Activated gamma-delta T cell (primary cell): ENCODE results near the gene EDC3.
"Not testable (repeated sequence)": the region's sequence is repeated elsewhere in the genome, so short reads cannot be mapped to it uniquely, and the experiment has no call there.

Experiments used
- DNase-seq: peaks from one replicate; lab custom pipeline; 2025; lab: John Stamatoyannopoulos, UW

EDC3 gene

DNA sequence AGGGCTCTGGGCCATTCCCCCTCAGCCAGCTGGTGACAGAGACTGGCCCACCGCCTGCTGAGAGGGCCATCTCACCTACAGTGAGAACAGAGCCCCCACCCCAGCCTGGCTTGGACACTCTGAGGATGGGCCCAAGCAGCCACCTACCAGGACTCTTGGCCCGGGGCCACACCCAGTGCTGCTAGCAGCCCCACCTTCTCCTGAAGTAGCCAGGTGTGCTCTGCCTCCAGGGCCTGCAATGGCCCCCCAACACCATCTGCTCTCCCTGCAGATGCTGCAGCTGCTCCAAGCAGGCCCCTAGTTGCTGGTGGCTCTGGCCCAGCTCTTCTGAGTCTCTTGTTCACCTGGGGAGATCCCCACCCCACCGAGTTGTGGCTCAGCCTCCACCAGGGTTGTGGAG, 87.0 kb downstream of the EDC3 start:
- DNase-seq = no peak

DNA sequence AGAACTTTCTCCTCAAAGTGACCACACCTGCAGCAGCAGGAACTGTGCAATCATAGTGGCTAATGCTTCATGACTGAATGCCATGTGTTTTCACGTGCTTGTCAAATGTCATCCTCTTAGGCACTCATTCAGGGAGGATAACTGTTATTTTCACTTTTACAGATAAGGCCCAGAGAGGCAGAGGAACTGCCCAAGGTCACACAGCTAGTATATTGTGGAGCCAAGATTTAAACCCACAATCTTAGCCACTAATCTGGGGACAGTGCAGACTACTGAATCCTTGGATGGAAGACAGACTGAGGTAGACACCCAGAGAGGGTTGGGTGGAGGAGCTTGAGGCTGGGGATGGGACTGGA, 90.1 kb downstream of the EDC3 start:
- DNase-seq = no peak

DNA sequence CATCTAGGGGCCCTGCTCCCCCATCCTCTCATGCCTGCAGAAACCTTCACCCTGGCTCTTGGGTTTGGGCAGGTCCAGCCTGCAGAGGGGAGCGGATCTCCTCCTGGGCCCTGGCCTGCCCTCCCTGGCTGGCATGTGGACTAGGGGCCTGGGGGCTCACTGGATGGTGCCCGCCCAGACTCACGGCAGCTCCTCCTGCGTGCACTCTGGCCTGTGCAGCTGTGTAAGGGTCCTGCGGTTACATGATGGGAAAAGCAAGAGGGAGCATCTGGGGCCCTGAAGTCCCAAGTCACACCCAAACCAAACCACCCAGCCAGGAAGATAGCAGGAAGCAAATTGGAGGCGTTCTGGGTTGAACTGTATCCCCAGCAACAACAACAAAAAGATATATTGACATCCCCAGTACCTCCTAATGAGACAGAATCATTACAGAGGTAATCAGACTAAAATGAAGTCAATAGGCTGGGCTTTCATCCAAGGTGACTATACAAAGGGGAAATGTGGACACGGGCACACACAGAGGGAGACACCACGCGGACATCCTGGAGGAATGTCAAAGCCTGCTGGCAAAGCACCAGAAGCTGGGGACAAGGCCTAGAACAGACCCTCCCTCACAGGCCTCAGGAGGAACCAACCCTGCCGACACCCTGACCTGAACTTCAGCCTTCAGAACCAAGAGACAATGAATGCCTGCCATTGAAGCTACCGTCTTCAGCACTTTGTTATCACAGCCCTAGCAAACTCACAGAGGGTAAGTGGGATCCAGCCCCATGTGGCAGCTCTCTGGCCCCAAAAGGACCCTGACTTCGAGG, 90.6 kb downstream of the EDC3 start:
- no peak for DNase-seq

DNA sequence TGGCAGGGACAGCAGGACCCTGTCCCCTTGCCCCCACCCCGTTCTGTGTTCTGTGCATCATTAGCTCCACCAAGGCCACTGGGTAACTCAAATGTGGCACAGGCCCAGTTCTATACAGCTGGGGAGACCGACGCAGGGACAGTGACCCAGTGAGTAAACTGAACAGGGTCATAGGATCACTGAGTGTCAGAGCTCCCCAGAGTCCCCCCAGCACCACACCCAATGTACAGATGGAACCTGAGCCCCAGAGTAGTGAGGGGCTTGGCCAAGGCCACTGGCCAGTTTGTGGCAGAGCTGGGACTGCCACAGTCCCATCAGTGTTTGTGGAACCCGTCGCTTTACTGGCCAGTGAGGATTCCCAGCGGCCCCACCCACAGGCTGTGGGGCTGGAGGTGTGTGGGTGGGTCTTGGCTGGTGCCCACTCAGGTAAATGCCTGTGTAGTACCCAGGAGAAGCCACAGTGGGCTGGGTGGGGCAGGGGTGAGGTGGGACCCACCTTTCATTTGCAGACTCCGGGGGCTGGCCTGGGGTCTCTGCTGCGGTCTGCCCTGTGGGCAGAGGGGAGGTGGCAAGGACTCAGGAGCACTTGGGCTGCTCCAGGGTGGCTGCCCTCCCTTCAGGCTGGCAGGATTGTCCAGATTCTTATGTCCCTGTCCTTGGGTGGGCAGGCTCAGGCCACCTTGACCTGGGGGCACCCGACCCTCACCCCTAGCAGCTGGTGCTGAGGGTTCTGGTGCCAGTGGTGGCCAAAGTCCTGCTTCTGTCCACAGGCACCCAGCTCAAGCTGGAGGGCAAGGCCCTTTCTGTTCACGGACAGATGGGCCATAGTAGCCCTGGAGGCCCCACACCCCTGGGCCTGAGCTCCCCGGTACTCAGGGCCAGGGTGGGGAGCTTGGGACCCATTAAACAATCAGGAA, 91.8 kb downstream of the EDC3 start:
- no peak for DNase-seq

DNA sequence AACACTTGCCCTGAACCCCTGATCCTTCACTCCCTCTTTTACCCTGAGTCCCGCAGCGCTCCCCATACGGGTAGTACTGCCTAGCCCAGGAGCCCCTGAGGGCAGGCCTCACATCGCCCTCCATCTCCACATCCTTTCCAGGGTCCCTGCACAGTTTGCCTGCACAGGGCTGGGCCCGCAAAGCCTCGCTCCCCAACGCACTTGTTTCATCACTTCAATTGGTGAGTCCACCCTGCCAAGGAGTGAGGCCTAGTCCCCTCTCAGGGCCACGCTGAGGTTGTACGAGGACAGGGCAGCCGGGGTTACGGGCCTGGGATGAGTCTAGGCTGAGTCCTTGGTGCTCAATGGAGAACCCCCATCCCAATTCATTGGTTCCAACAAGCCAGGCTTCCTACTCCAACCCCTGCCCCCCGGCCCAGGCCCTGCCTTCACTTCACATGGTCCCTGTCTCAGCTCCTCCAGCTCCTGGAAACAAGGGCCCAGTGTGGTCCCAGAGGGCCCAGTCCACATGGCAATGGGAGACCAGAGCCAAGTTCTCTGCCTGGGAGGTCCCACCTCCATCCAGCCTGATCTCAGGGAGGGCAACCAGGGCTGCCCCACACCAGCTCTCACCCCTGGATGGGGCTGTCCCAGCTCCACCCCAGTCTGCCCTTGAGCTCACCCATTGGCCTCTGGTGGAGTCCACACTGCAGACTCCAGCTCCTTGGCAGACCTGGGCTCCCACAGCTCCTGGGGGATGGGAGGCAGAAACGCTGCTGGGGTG, 92.6 kb downstream of the EDC3 start:
- DNase-seq = no peak

DNA sequence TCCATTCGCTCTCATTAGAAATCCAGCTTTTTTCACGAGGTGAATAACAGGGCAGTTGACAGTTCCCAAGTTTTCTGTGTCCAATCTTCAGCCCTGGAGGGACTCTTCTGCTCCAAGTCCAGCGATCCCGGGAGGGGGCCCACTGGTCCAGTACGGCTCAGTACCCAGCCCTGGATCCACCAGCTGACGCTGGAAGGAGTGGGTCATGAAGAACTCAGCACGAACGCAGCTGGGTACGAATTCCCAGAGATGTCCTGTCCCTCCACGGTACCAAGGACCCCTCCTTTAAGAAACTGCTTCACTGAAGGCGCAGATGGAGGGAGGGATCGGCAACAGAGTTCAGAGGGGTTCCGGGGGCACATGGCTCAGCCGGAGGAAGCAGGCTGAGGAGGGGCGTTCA, 96.7 kb downstream of the EDC3 start:
- DNase-seq = no peak

DNA sequence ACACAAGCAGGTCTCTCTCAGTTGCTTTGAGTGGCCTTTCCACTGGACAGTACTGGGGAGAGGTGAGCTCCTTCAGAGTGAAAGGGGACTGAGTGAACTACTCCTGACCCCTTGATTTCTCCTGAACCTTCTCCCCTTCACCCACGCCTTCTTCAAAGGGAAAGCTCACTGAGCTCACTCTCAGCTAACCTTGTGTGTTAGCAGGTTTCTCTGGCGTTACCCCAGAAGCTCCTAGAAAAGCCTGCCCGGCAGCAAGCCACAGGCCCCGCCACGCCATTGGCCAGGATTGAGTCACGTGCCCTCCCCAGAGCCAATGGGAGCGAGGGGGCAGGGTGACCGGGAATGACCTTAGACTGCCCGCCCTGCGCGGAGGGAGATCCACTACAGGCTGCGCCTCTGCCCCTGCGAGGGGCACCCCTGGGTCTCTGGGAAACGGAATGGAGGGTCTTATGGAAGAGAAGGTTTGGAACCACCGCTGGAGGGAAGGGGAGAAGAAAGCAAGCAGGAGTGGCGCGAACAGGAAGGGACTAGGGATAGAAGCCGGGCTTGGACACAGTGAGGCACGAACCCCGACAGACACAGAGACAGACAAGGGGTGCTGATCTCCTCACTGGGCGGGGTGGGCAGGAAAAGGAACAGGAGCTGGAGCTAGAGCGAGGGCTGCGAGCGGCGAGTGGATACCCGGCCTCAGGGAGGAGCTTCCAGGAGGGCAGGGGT, 97.5 kb downstream of the EDC3 start:
- peak; percentile 83 for DNase-seq

DNA sequence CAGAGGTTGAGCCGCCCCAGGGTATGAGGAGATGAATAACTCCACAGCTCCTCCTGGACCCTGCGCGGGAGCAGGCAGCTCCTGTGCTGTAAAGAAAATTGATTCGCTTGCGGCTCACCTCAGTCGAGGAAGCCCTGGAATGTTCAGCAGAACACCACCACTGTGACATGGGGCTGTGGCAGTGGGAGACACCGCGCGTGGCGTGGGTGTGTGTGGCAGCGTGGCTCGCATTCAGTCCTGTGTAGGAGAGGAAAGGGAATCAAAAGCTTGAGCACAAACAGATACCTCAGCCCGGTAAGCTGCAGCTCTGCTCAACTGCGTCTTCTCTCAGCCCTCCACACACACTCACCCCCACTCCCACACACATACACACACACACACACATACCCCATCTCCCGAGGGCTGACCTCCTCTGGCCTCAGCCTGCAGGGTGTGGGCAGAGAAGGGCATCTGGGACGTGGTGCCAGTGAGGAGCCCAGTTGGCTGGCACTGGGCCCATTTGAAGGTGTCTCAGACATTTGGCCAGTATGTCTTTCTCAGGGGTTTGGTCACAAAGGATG, 98.6 kb downstream of the EDC3 start:
- not testable (repeated sequence) for DNase-seq

DNA sequence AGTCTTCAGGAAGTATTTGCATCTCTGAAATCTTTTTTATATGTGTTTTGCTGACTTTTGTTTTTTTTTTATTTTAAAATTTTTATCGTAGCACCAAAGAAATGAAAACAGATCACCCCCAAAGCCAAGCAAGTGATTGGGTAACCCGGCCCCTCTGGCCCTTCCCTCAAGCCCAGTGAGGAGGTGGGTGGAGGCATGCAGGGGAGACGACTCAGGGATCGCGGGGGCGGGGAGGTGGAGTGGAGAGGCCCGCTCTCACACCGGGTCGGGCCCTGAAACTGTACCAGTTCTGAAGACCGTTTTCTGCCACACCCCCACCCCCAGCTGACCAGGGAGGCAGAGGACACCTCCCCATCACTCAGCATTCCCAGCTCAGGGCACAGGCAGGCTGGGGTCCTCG, 99.1 kb downstream of the EDC3 start:
- DNase-seq = not testable (repeated sequence)

DNA sequence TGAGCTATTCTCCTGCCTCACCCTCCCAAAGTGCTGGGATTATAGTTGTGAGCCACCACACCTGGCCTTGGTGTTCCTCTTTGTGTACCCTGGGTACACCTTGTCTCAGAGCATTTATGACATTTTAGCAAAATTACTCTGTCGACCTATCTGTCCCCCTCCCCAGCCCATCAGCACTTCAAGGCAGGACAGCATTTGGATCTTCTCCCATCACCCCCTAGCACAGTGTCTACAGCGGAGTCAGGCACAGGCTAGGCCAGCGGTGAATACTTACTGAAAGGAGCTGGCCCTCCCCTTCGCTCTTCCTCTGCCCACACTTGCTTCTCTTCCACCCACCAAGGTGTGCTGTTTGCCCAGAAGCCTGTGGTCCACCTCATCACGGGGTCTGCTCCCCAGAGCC, 100.6 kb downstream of the EDC3 start:
- DNase-seq = no peak

DNA sequence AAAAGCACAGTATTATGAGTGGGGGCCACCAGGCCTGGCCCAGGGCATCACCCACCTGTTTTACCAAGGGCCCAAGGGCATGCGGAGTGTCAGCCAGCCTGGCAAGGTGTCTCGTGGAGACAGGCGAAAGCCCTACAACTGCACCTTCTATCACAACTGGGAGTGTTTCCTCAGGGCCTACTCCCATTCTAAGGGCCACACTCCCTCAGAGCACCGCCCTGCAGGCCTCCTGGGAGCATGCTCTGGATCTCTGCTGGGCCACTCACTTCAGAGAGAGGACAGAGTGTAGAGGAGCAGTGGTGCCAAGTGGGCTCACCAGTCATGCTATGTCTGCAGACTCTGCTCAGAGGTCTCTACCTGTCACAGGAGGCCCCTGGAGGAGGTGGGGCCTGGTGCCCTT, 101.4 kb downstream of the EDC3 start:
- DNase-seq = no peak

DNA sequence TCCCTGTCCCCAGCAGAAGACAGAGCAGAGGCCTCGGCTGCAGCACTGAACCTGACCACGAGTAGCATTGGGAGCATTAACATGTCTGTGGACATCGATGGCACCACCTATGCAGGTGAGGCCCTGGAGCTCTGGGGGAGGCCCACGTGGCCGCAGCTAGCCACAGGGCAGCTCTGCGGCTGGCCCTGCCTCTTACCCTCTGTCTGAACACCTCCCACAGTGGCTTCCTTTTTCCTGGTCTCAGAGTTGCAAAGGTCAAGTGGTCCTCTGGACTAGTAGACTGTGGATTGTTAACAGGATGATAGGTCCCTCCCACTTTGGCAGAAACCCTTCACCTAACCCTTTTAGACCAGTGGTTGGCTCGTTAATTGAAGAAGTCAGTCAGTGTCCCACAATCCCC, 102.7 kb downstream of the EDC3 start:
- DNase-seq = no peak

DNA sequence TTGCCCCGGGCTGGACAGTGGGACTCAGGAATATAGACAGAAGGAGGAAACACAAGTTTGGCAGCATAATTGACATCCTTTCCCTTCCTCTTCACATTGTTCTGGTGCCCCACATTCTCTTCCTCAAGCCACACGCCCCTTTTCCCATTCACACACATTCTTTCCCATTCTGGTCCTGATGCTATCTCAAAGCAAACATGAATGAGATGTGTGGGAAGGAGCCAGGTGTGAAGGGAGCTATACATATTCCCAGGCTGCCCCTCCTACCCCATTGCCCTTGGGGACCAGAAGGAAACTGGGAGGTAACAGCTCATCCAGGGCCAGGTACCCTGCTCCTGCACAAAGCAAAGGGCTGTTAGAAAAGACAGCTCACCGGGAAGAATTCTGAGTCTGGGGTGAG, 103.6 kb downstream of the EDC3 start:
- DNase-seq = no peak

DNA sequence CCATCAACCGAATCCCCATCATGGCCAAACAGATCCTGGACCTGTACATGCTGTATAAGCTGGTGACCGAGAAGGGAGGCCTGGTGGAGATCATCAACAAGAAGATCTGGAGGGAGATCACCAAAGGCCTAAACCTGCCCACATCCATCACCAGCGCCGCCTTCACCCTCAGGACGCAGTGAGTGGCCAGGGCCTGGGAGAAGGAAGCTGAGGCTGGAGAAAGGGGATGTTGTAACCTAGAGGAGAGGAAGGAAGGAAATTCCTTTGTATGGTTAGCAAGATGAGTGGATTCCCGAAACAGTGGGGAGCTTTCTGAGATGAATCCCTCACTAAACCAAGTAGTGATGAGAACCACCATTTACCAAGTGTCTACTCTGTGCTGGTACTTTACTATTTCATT, 106.0 kb downstream of the EDC3 start:
- no peak for DNase-seq

DNA sequence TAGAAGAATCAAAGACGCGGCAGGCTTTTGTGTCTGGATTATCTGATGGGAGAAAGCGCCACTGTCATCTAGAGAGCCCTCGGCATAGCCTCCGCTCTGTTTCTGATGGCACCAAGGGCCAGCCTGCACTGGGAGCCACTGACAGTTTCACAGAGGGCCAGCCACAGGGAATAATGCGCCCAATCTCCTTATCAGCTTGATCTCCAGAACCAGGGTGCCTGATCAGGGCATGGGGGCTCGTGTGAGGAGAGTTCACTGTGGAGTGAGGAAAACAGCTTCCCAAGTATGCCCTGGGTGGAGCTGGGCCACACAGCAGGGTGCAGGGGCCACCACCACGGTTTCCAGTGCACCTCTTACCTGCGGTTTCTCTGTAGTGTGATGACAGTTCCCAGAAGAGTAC, 110.0 kb downstream of the EDC3 start:
- DNase-seq = no peak

DNA sequence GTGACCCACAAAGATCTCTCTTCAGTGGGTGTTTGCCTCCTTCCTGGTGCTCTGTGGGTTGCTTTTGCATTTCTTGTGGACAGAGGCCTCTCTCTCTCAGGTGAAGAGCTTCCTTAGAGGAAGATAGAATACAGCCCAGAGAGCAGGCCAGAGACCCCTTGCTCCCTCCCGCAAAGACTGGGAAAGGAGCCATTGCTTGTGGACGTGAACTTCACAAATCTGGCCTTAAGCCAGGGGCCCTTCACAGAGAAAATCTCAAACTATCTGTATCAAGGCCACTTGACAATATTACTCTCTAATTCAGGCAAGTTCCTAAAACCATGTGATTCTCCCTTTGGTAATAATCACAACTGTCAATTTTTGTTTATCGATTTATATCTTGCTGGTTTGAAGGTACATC, 110.6 kb downstream of the EDC3 start:
- no peak for DNase-seq

DNA sequence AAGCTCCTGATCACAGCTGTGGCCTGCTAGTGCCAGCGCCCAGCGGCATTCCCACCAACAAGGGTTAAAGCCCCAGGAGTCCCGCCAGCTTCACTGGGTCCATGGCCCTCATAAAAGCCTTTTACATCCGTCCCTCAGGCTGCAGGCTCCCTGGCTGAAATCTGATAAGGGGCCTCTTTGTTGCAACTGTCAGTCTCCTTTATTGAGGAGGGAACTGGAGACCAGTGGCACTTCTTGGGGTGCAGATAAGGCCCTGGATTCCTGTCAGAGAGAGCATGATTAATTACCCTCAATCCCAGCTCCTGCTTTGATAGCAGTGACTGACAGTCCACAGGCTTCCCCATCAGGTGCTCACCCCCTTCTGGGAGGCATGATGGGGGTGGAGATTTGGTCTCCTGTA, 111.0 kb downstream of the EDC3 start:
- DNase-seq = no peak

DNA sequence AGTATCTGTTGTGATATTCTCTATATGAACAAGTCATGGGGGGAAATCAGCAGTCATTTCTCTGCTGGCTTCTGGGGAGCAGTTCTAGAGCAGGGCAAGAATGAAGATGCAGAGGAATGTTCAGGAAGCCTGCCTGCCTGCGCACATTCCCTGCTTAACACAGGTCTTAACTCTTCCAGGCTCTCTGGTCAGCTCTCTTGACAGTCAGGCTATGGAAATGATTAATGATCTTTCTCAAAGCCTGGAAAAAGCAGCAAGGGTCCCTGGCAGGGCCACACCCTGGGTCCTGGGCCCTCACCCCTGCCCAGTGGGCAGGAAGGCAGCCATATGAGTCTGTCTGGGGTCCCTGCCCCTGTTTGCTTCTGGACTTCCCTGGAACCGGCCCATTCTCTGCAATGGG, 111.6 kb downstream of the EDC3 start:
- no peak for DNase-seq
